Inferior parietal cortex (tissue), 1 donor: ENCODE data around the gene PGGHG.
"Not testable (repeated sequence)": the region's sequence is repeated elsewhere in the genome, so short reads cannot be mapped to it uniquely, and the experiment has no call there.

Experiments
- DNase-seq: peaks from one replicate; pipeline ENCODE4 v3.0.0-alpha.2; 2016; ENCODE audit errors: extremely low spot score

The PGGHG gene

DNA sequence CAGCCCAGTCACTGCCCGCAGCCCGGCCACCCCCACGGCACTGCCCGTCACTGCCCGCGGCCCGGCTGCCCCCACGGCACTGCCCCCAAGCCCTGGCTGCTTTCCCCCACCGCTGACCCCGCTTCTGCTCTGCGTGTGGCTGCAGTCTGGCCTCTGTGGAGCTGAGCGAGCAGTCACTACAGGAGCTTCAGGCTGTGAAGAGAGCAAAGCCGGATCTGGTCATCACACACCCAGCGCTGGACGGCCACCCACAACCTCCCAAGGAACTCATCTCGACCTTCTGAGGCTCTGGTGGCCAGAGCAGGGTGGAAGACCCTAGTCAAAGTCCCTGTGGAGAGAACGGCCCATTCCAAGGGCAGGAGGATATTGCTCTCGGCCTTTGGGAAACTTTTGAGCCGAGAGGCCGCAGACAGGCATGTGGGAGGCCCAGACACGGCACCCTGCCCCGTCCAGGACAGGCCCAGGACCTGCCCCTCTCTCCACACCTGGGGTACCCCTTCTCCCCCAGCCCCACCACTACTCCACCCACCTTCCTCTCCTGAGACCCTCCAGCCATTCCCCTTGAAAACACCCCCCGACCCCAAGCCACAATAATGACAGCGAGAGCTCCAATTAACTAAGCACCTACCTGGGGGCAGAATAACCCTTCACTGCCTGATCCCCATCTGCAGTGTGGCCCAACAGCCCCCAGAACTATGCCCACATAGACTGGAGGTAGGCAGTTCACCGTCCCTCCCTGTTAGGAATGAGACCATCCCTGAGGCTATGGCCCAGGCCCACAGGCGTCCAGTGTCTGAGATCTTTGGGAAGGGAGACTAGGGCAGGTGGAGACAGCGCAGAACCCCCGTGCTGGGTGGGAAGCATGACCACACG lies 3.7 kb upstream of the PGGHG start:
- no peak for DNase-seq

DNA sequence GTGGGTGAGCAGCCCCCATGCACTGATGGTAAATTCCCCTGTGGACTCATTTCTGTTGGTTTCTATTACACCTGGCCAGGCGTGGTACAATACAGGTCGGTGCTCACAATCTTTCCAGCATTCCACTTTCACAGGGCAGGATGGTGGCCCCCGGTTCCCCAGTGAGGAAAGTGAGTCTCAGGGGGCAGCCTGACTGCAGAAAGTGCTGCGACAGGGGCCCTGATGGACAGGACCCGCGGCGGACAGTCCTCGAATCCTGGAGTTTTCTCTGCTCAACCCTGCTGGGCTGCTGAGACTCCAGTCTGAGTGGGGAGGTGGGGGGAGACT lies 3.1 kb upstream of the PGGHG start:
- no peak for DNase-seq

DNA sequence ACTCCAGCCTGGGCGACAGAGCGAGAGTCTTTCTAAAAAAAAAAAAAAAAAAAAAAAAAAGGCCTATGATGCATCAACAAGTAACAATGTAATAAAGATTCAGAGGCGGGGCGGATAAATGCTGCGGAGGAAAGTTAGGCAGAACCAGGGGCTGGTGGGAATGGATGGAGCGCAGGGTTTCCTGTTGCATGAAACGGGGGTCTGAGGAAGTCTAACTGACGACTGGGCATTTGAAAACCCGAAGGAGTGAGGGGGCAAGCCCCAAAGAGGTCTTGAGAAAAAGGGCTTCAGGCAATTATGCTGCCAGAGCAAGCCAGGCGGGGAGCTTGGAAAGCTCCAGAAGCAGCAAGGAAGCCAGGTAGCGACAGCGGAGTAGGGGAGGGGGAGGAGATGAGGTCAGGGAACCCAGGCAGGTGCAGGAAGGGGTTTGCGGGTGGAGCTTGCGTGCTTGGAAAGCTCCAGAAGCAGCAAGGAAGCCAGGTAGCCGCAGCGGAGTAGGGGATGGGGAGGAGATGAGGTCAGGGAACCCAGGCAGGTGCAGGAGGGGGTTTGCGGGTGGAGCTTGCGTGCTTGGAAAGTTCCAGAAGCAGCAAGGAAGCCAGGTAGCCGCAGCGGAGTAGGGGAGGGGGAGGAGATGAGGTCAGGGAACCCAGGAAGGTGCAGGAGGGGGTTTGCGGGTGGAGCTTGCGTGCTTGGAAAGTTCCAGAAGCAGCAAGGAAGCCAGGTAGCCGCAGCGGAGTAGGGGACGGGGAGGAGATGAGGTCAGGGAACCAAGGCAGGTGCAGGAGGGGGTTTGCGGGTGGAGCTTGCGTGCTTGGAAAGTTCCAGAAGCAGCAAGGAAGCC lies 1.7 kb upstream of the PGGHG start:
- DNase-seq: not testable (repeated sequence)

DNA sequence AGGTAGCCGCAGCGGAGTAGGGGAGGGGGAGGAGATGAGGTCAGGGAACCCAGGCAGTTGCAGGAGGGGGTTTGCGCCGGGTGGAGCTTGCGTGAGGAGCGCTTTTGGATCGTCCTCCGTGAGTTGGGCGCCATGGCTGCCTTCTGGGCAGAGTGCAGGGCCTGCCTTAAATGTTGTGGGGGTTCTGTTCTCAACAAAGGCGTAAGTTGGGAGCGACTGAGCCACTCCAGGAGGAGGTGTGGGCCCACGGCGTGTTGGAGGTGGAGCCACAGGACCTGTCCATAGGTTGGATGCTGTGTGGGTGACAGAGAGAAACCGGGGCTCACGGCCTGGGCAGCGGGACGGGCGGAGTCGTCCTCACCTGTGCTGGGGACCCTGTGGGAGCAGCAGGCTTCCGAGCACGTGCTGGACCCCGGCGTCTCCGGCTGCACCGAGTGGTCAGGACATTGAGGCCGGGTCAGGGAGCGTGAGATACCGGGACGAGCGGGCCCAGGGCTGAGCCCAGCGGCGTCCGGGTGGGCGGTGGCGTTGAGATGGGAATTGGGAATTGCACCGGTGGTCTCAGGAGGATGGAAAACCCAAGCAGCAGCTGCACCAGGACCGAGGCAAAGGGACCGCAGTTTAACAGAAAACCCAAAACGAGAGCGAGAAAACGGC lies 977 bp upstream of the PGGHG start:
- no peak for DNase-seq

DNA sequence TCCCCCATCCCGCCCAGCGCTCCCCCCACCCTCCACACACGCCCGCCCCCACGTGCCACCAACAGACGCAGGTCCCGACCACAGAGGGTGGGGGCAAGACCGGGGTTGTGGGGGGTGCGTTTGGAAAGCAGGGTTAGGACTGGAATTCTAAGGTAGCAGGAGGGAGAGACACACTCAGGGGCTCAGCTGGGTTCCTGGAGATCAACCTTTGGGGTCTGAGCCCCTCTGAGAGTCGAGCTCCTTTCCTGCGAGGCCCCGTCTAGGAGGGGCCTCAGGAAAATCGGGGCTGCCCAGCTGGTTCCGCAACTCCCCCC lies 429 bp downstream of the PGGHG start:
- no peak for DNase-seq

DNA sequence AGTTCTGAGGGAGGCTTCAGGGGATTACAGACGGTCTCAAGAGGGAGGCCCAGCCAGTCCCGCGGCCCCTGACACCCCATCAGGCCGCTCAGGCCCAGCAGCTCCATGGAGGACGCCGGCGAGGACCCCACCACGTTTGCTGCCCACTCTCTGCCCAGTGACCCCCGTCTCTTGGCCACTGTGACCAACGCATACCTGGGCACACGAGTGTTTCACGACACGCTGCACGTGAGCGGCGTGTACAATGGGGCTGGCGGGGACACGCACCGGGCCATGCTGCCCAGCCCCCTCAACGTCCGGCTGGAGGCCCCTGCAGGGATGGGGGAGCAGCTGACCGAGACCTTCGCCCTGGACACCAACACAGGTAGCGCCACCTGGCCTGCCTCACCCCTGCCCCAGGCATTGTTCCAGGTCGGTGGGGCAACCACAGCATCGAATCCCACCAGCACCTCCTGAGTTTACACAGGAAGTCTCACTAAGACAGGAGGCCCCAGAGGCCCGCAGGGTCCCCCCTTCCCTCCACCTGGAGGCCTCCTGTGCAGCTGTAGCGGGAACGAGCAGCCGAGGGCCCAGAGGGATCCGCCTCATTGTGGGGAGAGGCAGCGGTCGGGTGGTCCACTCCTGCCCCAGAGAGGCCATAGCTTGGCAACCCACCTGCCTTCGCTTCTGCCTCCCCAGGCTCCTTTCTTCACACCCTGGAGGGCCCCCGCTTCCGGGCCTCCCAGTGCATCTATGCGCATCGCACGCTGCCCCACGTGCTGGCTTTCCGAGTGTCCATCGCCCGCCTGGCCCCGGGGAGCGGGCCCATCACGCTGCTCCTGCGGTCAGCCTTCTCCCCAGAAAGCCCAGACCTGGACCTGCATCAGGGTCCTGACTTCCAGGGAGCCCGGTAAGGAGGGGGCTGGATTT lies 1.0 kb downstream of the PGGHG start:
- no peak for DNase-seq

DNA sequence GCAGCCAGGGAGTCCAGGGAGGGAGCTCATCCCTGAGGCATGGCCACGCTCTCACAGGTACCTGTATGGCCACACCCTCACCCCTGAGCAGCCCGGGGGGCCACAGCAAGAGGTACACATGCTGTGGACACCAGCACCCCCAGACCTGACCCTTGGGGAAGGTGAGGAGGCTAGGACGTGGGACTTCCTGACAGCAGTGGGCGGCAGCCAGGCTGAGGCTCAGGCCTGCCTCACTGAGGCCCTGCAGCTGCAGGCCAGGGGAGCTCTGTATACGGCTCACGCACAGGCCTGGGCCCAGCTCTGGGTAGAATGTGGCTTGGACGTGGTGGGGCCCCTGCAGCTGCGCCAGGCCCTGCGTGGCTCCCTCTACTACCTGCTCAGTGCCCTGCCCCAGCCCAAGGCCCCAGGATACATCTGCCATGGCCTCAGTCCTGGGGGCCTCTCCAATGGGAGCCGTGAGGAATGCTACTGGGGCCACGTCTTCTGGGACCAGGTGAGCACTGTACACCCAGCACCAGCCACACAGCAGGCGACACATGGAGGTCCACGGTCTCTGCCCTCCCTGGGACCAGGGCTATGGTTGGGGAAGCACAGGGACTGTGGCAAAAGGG lies 1.8 kb downstream of the PGGHG start:
- no peak for DNase-seq

DNA sequence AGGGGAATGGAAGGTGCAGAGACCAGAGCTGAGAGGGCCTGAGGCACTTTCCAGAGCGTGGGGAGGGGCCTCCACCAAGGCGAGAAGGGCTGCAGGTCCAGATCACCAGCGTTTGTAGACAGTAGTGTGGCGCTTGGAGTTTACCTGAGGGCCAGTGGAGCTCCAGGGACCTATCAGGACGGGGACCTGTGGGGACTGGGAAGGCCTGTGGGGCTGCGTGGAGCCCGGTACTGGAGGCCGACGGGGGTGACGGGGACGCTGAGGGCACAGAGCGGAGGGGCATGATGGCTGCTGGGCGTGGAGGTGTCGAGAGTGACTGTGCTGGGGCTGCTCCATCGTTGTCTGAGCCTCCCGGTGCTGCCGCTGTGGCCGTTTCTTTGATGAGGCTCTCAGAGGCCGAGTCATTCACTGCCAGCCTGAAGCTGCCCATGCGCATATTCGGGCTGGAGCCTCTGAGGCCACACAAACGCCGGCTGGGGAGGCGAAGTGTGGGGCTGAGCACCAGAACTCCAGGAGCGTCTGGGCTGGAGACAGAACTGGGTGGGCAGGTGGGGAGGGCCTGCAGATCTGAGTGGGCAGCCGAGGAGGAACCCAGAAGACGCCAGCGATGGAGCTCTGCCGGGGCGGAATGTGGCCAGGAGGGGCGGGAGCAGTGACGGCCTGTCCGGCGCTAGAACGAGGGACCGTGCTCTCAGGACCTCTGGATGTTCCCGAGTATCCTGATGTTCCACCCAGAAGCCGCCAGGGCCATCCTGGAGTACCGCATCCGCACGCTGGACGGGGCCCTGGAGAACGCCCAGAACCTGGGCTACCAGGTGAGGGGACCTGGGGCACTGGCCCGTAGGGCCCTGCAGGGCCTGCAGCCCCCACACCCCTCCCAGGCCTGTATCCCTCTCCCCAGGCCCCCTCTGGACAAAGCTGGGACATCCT lies 2.6 kb downstream of the PGGHG start:
- no peak for DNase-seq

DNA sequence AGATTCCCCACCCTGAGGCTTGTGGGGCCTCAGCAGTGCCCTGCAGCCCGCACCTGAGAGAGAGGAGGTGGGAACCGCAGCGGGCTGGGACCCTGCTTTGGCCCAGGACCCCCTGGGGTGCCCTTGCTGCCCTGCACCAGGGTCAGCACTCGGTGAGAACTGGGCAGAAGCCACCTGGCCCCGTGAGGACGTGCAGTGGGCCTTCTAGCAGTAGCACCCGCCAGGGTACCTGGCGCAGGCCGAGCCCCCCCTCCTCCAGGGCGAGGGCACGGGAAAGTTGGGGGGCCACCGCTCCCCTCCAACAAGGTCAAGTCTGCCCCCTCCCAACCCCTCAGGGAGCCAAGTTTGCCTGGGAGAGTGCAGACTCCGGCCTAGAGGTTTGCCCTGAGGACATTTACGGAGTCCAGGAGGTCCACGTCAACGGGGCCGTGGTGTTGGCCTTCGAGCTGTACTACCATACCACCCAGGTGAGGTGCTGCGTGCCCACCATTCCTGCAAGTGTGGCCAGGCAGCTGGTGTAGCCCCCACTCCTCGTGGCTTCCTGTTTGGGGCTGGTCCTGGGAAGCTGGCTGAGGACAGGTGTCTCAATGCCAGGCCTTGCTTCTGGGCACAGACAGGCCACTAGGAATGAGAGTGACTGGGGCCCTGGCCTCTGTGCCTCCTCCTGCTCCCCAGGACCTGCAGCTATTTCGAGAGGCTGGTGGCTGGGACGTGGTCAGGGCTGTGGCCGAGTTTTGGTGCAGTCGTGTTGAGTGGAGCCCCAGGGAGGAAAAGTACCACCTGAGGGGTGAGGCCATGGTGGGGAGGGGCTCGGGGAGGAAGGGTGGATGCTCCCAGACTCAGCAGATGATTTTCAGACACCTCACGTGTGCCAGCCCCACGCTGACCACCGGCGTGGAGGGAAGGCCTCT lies 3.5 kb downstream of the PGGHG start:
- no peak for DNase-seq

DNA sequence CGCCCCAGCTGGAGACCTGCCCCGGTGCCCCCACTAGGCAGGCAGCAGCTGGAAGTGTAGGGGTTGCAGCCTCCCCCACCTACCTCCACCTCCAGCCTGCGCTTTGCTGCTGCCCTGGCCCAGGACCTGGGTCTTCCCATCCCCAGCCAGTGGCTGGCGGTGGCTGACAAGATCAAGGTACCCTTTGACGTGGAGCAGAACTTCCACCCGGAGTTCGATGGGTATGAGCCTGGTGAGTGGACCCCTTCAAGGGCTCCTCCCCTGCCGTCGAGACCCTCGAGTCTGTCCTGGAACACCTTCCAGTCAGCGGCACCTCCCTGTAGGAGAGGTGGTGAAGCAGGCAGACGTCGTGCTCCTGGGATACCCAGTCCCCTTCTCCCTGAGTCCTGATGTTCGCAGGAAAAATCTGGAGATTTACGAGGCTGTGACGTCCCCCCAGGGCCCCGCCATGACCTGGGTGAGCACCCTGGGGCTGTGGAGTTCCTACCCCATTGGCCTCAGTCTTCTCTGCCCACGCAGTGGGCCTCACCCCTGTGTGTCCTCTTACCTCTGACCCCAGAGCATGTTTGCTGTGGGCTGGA lies 4.4 kb downstream of the PGGHG start:
- DNase-seq: no peak

DNA sequence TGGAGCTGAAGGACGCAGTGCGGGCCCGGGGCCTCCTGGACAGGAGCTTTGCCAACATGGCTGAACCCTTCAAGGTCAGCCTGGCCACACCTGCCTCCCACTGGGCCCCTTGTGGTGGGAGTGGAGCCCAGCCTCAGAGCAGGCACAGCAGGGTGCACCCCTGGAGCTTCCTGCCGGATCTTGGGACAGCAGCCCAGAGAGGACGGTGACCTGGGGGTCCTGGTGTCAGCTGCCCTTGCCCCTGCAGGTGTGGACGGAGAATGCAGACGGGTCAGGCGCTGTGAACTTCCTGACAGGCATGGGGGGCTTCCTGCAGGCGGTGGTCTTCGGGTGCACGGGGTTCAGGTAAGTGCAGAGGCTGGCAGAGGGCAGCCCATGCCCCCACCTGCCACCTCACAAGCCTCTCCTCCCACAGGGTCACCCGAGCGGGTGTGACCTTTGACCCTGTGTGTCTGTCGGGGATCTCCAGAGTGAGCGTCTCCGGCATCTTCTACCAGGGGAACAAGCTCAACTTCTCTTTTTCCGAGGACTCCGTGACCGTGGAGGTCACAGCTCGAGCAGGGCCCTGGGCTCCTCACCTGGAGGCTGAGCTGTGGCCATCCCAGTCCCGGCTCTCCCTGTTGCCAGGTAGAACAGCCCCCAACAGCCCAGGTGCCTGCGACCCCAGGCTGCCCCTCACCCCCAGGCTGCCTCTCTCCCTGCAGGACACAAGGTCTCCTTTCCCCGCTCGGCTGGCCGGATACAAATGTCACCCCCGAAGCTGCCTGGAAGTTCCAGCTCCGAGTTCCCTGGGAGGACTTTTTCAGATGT lies 5.1 kb downstream of the PGGHG start:
- no peak for DNase-seq

DNA sequence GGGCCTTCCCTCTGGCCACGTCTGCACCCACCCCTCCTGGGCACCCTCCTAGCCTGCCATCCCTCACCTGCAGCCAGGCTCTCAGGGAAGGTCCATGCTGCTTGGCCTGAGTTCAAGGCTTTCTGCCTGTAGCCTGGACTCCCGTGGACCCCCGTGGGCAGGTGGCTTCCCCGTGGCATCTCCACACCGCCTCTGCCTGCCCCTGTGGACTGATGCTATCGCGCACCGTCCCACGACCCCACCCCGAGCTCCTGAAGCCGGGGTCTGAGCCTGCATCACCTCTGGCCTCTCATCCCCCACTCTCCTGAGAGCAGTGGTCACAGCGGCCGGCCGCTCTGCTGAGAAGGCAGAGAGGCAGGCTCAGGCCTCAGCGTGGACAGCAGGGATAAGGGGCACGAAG lies 5.9 kb downstream of the PGGHG start:
- DNase-seq: no peak

DNA sequence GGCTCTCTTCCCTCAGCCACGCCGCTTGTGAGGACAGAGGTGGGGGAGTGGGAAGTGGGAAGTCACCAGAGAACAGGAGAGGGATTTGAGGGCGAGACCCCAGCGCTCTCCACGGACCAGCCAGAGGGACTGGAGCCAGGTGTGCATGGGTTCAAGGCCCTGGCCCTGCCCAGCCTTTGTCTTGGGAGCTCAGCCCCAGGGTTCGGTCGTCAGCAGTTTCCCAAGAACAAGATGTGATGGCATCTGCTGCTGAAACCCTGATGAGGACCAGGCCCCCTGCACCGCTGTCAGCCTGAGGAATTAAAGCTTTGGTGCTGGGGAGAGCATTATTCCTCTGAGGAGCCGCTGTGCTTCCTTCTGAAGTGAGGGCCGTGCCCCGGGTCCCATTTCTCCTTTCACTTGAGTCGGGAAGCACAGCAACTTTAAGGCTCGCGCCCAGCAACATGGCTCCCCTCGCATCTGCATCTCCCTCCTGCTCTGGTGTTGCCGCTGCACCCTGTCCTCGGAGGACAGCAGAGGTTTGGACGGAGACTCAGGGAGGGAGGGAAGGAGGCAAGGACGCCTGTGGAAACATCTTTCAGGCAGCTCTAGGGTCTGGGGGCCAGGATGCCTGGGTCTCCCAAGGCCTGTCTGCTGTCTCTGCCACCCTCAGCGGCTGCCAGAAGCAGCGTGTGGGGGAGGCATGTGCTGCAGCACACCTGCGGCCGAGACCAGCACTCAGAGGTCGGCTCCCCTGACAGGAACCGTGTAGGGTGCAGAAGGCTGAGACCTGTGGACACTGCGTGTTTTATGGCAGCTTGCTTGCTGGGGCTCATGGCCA lies 6.6 kb downstream of the PGGHG start:
- no peak for DNase-seq

DNA sequence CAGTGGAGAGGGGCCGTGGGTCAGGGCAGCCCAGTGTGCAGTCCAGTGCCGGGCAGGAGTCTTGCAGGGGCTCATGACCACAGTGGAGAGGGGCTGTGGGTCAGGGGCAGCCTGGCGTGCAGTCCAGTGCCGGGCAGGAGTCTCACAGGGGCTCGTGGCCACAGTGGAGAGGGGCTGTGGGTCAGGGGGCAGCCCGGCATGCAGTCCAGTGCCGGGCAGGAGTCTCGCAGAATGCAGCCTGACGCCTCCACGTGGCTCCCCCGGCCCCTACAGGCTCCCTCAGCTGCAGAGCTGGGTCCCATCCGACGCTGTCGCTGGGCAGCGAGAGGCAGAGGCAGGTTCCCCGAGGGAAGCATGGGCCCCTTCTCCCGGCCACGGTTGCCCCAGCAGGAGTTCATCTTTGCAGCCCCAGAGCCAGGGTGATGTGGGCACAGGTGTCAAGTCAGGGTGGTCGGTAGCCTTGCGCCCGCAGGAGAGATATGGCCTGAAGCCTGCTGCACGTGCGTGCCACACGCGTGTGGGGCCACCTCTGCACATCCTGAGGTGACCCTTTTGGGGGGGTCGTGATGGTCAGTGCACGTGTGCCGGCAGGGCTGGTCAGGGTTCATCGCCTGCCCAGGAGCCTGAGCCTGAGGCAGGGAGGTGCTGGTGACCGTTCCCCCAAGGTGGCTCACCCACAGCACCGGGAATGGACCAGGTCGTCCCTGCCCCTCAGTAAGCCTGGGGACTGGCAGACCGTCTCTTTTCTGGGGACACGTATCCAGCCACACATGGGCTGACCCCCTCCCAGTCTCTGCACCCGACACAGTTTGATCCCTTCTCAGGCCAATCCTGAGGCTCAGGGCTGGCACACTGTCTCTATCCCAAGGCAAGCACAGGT lies 7.5 kb downstream of the PGGHG start:
- DNase-seq: no peak

DNA sequence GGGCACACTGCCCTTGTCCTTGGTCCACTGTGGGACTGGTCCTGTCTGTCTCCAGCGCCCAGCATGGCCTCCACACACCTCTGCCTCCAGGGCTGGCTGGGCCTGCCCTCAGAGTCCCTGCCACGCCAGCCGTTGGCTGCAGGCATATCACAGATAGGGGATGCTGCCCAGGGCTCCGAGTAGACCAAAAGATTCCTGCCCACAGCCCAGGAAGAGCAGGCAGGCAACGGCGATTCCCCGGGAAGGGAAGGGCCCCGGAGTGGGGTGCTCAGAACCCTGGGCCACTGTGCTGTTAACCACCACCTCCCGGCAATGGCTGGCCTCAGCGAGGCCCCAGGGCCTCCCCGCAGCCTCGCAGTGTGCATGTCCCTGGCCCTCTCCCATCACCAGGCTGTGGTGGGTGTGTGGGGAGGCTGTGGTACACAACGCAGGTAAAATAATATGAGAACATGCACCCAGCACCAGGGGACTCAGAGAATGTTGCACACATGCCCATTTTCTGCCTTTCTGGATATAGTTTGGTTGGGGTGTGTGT lies 8.2 kb downstream of the PGGHG start:
- DNase-seq: no peak
